ENCODE data around the gene HTRA3.
"Not testable (repeated sequence)": the region's sequence is repeated elsewhere in the genome, so short reads cannot be mapped to it uniquely, and the experiment has no call there.

HTRA3 gene

DNA sequence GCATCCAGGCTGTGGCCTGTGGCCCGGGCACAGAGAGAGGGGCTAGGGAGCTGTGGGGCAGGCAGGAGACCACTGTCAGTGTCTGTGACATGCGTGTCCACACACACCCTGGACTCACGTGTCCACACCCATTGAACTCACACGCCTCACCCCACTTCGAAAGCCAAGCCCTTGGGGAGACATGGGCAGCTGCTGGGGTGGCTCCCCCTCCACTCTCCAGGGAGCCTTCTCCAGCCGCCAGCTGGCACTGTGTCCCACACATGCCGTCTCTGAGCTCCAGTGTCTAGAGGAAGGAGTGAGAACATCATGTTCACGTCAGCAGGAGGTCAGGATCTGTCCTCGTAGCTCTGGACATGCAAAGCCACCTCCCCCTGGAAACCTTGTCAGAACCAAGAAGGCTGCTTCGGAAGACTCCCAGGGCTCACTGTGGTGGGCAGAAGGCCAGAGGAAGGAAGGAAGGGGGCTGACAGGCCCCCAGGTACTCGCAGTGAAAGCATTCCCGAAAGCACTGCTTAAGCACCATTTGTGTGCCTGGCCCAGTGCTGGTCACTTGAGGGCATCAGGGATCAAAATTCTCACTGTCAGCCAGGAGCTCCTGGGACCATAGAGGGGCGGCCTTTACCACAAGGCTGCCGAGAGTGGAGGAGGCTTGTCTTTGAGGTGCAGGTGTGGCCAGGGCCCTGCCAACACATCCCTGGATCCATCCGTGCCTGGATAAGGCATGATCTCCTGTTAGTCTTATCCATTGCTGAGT lies 61.4 kb downstream of the HTRA3 start:
- in situ Hi-C loops (cut with MboI; ENCODE audit: low pct_unique_long_range_greater_than_20kb, low sequenced_read_pairs) = no loop called here
- DNase-seq = no peak

DNA sequence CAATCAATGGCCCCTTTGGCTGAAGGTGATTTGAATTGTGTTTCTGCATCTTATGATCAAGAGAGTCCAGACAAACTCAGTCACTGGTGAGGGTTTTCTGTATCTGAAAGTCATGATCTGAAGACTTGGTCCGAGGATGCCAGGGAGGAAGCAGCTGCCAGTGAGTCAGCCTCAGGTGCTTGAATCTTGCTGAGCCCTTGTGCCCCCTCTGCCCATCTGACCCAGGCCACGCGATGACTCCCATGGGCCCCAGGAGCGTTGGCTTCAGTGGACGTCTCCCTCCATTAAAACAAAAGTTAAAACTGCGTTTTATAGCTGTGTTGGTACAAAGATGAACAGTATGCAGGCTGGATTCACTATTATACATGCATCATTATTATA lies 62.0 kb downstream of the HTRA3 start:
- in situ Hi-C loops (cut with MboI; ENCODE audit: low pct_unique_long_range_greater_than_20kb, low sequenced_read_pairs) = no loop called here
- no peak for DNase-seq

DNA sequence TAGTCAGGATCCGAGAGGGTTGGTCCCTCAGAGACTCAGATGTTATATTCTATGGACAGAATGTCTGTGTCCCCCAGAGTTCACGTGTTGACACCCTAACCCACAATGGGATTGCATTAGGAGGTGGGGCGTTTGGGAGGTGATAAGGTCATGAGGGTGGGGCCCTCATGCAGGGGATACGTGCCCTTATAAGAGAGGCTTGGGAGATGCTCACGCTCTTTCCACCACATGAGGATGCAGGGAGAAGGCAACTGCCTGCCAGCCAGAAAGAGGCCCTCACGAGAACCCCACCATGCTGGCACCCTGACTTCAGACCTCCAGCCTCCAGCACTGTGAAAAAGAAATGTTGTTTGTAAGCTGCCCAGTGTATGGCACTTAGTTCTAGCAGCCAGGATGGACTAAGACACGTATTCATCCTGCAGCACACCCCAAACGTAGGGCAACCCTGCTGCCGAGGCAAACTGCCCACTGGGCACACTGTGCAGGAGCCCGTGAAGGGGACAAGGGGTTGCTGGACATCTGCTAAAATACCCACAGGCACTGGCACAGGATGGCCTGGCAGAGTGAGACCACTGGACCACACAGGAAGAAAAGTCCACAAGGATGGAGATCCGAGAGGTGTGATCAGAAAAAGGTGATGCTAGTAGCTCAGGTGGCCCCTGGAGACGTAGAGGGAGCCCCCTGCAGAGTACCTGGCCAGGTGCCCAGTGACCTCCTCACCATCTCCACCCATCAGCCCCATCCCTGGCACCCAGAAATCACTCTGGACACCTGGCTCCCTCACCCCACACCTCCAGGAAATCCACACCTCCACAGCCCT lies 62.7 kb downstream of the HTRA3 start:
- in situ Hi-C loops (cut with MboI; ENCODE audit: low pct_unique_long_range_greater_than_20kb, low sequenced_read_pairs) = no loop called here
- DNase-seq = no peak

DNA sequence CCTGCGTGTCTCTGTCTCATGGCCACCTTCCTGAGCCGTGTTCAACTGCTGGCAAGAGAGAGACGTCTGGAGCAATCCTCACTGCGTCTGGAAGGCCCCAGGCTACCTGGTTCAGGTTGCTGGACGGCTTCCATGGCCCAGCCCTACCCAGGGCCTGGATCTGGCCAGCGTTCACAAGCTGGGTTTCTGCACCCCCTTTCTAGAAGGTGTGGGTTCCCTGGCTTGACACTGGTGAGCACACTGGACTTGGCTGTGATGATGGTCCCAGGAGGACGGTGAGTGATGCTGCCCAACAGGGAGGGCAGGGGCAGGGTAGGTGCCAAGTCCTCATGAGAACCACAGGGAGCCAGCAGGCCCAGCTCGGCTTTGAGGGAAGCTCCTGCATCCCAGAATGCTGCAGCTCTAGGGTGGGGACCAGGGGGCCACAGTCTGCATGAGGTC lies 63.4 kb downstream of the HTRA3 start:
- in situ Hi-C loops (cut with MboI; ENCODE audit: low pct_unique_long_range_greater_than_20kb, low sequenced_read_pairs) = no loop called here

DNA sequence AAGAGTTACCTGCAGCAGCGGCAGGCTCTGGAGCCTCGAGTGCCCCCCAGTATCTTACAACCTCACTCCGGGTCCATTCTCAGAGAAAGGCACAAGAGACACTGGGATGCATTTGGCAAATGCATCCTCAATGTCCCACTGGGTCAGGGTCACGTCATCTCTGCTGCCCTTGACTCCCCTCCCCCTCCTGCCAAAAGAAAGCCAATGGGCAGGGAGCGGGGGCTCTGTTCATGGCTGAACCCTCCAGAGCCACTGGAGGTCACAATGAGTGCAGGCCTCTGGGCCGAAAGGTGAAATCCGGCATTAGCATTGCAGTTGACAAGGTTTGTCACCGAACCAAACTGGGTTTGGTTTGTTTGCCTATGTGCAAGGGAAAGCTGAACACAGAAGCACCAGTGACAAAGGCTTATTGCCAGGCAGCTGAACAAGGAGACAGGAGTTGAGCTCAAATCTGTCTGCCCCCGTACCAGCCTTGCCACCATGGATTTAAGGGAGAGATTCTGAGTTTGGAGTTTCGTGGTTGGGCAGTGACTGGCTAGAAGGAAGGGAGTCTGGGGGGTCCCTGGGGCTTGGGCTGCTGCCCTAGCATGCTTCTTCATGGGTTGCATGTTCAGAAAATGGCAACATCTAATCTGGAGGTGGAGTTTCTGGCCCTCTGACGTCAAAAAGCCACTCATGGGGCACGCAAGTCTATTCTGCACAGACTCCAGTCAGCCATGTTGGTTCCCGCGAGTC lies 64.3 kb downstream of the HTRA3 start:
- in situ Hi-C loops (cut with MboI; ENCODE audit: low pct_unique_long_range_greater_than_20kb, low sequenced_read_pairs) = no loop called here

More for the DNA sequence above, 63.4 kb downstream of the HTRA3 start:
- DNase-seq = no peak

DNA sequence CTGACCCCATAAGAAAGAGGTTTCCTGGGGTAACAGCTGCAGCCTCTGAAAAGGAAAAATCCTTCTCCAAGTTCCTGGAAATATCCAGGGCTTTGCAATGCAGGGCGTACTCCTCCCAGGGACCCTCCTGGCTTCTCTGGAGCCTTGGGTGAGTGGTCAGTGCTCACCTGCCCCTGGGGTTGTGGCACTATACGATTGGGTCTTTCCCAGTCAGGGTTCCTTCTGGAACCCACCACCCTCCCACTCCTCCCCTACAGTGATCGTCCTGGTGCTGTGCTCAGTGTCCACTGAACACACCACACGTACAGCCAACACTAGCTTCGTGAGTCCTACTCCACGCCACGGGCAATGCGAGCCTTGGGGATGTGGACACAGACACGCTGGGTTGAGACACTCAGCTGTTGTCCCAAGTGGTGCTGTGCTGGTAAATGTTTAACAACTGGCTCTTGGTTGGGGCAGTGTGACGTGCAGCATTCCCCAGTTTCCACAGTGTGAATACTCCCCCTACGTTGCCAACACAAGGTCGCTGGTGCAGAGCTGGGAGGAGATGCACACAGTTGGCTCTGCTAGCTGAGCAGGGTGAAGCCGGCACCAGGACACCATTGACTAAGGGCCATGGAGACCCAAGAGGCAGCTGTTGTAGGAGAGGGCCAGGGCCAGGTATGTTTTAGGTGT lies 65.4 kb downstream of the HTRA3 start:
- in situ Hi-C loops (cut with MboI; ENCODE audit: low pct_unique_long_range_greater_than_20kb, low sequenced_read_pairs) = no loop called here
- DNase-seq = no peak

More for the DNA sequence above, 64.3 kb downstream of the HTRA3 start:
- no peak for DNase-seq

DNA sequence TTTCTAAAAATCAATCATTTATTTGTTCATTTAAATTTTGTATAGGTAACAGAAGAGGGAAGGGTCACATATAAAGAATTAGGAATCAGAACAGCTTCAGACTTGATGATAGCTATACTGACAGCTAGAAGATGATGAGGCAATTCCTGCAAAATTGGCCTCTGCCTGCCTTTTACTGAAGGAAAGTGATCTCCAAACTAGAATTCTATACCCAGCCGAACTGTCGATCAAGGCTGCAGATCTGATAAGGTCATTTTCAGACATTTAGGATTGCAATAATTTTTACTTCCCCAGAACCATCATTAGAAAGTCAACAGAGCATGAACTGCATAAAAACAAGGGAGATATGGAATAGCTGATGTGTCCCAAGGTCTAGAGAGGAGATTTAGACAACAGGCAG lies 66.3 kb downstream of the HTRA3 start:
- DNase-seq = no peak
- in situ Hi-C loops (cut with MboI; ENCODE audit: low pct_unique_long_range_greater_than_20kb, low sequenced_read_pairs) = no loop called here

DNA sequence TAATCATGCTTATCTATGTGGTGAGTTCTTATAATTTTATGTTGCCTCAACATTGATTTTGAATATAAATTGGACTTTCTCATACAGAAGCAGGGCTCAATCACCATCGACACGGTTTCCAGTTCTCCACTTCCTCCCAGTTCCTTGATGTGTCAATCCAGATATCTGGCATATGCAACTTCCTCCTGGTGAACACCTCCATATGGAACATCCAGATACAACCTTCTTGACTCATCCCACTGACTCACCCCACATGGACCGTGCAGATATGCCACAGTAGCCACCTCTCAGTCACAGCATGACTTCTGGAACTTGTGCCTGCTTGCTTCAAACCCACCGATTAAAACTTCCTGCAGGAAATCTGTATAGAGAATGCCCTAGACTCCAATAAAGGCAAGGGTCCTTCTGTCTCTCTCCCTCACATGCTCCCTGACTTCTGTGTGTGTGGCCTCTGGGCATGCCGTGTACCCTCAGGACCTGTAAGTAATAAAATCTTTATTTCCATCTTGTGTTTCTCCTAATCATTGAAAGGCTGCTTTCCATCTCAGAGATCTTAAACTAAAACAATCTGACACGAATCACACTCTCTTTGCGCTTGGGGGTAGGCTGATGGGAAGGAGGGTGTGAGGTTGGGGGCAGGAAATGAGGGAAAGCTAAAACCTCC lies 67.0 kb downstream of the HTRA3 start:
- no peak for DNase-seq
- in situ Hi-C loops (cut with MboI; ENCODE audit: low pct_unique_long_range_greater_than_20kb, low sequenced_read_pairs) = no loop called here

DNA sequence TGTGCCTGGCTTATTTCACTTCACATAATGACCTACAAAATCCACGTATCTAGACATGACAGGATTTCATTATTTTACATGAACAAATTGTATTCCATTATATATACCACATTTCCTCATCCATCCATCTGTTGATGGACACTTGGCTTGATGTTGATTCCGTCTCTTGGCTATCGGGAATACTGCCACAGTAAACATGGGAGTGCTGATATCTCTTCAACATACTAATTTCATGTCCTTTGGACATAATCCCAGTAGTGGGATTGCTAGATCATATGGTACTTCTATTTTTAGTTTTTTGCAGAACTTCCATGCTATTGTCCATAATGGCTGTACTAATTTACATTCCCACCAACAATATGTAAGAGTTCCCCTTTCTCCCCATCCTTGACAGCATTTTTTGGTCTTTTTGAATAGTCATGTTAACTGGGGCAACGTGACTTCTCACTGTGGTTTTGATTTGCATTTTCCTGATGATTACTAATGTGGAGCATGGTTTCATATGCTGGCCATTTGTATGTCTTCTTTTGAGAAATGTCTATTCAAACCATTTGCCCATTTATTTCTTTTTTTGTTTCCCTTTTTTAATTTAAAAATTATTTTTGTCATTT lies 68.9 kb downstream of the HTRA3 start:
- DNase-seq = no peak
- in situ Hi-C loops (cut with MboI; ENCODE audit: low pct_unique_long_range_greater_than_20kb, low sequenced_read_pairs) = no loop called here

DNA sequence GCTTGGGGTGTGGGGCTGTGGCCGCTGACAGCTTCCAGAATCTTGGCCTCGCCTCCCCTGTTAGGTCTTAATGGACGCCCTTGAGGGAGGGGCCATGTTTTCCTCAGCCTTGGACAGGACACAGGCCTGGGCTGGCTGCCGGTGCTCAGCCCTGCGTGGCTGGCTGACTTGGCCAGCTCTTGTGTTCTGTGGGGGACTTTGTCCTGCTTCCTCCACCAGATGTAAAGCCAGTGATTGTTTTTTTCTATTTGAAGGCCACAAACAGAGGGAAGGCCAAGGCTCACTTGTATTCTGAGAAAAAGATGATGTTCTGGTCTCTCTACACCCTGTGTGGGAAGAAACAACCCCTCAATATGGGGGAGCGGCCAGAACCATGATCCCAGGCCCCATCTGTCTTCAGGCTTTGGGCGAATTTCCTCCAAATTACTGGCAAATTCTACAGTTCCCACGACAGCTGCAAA lies 71.3 kb downstream of the HTRA3 start:
- no peak for DNase-seq
- in situ Hi-C loops (cut with MboI; ENCODE audit: low pct_unique_long_range_greater_than_20kb, low sequenced_read_pairs) = no loop called here

DNA sequence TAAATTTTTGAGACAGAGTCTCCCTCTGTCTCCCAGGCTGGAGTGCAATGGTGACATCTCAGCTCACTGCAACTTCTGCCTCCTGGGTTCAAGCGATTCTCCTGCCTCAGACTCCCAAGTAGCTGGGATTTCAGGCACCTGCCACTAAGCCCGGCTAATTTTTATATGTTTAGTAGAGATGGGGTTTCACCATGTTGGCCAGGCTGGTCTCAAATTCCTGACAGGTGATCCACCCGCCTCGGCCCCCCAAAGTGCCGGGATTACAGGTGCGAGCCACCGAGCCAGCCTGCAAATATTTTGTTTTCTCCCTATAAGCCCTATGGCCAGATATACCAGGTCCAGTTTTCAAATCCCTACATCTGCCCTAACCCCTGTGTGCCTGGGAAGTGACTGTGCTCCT lies 71.7 kb downstream of the HTRA3 start:
- in situ Hi-C loops (cut with MboI; ENCODE audit: low pct_unique_long_range_greater_than_20kb, low sequenced_read_pairs); DNase-seq: not testable (repeated sequence)

DNA sequence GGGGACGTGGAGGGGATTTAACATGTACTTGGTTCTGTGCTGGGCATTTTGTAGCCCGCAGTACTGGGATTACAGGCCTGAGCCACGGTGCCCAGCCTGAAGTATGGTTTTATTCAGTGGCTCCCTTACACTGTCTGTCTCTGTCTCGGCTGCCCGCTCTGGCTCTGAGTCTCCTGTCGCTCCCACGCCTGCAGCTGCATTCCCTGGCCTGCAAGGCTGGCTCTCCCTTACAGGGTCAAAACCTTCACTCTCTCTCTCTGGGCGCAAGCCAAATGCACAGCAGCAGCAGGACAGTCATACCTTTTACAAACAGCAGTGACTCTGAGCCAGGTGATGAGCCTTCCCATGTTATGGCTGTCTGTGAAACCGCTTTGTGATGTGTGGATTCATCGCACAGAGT lies 72.1 kb downstream of the HTRA3 start:
- in situ Hi-C loops (cut with MboI; ENCODE audit: low pct_unique_long_range_greater_than_20kb, low sequenced_read_pairs) = no loop called here
- no peak for DNase-seq

DNA sequence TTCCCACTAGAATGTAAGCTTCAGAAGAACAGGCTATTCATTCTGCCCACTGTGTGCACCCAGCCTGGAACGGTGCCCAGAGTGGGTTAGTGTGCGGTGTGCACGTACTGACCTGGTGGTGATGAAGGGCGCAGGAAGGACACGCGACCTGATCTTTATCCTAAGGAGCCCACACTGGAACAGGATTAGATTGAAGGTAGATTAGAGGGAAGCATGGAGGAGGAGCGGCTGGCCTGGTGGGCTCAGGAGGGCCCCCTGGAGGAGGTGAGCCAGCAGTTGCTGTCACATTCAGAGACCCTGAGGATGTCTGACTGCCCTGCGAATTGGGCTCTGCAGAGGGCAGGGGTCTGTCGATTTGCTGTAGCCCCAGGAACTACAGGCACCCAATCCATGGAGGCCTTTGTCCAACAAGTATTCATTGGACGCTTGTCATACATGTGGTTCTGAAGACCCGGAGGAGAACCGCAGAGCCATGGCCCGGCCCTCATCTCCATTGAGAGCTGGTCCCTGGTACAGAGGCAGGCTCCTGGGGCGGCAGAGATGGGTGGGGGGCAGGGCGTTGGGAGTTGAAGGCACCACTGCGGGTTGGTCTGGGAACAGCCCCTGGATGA lies 73.2 kb downstream of the HTRA3 start:
- in situ Hi-C loops (cut with MboI; ENCODE audit: low pct_unique_long_range_greater_than_20kb, low sequenced_read_pairs) = no loop called here
- no peak for DNase-seq

DNA sequence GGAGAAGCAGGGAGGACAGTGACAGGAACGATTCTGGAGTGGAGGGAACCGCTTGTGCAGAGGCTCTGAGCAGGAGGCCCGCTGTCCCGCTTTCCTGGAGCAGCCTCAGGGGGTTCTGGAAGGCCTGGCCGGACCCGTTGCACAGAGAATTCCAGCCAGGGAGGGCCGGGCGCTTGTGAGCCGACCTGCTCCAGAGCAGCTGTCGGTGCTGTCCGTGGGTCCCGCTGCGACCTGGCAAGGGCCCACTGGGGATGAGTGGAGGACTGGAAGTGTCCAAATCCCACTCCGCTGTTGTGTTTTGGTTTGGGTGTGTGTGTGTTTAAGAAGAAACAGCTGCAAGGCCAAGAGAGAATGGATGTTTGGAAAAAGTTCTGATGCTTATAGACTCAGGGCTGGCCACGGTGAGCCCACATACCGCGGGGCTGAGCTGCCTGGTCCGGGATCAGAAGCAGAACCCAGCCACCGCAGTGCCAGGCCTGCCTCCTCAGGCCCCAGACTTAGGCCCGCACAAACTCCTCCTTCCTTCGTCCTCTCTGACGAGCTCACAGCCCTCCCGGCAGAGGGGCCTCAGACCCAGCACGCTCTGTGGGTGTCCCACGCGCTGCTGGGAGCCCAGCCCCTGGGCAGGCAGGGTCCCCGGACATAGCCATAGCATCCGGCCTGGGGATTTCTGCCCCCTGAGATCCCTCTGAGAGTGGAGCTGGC lies 73.9 kb downstream of the HTRA3 start:
- in situ Hi-C loops (cut with MboI; ENCODE audit: low pct_unique_long_range_greater_than_20kb, low sequenced_read_pairs) = no loop called here
- DNase-seq = no peak

DNA sequence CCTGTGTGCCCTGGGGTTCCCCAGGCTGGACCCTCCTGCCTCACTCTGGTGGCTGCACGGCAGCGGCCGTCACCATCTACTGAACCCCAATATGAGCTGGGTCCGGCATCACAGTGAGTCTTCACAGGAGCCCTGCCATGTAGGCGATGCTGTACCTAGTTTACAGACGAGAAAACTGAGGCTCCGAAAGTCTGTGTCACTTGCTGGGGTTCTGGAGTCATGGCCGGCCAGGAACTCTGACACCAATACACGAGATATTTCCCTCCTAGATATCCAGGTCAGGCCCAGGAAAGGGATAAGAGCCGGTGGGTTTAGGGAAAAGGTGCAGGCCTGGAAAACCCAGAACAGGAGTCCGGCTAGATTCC lies 74.4 kb downstream of the HTRA3 start:
- DNase-seq = no peak

DNA sequence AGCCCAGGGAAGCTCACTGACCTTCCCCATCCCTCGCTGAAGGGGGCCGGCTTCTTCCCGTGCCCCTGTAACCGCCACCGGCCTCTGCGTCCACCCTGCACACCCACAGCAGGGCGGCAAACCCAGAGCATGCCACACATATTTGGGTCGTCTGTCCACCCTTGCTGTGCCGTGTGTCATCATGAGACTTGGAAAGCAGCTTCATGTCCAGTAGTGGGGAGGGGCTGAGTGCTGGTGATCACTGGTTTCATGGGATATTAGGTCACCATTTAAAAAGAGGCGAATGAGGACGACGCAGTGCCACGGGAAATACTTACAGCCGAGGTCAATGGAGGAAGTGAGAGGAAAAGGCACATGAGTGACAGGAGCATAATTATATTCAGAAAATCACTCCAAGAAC lies 74.8 kb downstream of the HTRA3 start:
- in situ Hi-C loops (cut with MboI; ENCODE audit: low pct_unique_long_range_greater_than_20kb, low sequenced_read_pairs) = no loop called here

More for the DNA sequence above, 74.4 kb downstream of the HTRA3 start:
- in situ Hi-C loops (cut with MboI; ENCODE audit: low pct_unique_long_range_greater_than_20kb, low sequenced_read_pairs) = no loop called here

More for the DNA sequence above, 74.8 kb downstream of the HTRA3 start:
- DNase-seq = no peak

Measured in KBM-7 (cell line).